SKM-1 treated with dmso at 0.1 percent for 144 hours (cell line): Measurements from ENCODE around the gene CELF2.

Experiments
- DNase-seq: peaks from one replicate; lab custom pipeline; 2025; ENCODE audit not compliant: unreplicated experiment; lab: John Stamatoyannopoulos, UW

The CELF2 gene

GRCh38 chr10:11093771-11094736 lies 76.4 kb downstream of the CELF2 start:
- no peak for DNase-seq

- DNase-seq, result no peak
Measured at GRCh38 chr10:11095374-11095801, 77.7 kb downstream of the CELF2 start.

GRCh38 chr10:11096422-11096821 lies 78.8 kb downstream of the CELF2 start:
- no peak for DNase-seq

DNA sequence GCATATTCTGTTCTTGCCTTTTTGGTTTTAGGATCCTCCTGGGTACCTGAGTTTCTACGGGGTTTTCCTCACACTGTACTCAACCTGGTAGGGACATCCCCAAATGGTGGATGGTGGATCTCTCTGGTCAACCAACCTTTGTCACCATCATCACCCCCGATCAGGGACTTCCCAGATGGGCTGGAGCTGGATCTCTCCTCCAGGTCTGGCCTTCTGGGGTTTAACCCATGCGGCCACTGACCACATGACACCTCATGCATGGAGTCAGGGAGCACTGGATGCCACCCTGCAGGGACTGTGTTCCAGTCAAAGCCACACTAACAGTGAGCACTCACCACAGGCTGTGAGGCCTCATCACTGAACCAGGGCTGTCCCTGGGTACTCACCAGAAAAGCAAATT lies 80.0 kb downstream of the CELF2 start:
- DNase-seq, result no peak

- no peak for DNase-seq
Measured at GRCh38 chr10:11098666-11099065, 81.0 kb downstream of the CELF2 start.

DNA sequence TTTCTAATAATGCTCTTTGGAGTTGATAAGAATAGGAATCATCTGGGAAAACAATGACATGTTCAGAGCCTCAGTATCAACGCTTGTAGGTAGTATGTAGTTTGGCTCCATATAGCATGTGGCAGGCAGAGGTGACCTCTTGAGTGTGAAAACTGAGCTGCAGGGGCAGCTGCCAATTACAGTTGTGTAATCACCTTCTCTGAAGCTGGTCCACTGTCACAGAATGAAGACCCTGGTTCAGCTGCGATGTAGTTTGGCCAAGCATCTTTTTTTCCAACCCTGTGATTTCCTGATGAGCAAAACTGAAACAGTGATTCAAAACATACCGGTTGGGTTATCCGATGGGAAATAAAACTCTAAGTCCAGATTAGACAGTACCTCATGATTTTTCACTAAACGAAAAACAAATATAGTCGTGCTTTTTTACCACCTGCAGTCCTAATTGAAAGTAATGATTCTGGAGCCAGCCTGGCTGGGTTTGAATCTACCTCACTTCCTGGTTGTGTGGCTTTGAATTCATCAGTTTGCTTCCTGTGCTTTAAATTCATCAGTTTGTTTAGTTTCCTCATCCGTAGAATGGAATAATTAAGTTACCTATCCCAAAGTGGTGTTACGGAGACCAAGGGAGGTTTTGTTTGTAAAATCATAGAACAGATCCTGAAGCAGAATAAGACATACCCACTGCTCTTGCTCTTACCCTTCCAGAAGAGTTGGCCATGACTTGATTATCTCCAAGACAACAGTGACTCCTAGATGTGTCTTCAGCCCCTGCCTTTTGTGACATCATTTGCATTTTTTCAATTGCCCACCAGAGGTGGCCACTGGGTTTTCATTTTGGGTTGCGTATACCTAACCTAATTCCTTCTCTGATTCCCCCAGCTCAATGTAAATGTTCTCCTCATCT lies 87.4 kb downstream of the CELF2 start:
- no peak for DNase-seq

- no peak for DNase-seq
Measured at GRCh38 chr10:11105676-11106004, 88.0 kb downstream of the CELF2 start.

DNA sequence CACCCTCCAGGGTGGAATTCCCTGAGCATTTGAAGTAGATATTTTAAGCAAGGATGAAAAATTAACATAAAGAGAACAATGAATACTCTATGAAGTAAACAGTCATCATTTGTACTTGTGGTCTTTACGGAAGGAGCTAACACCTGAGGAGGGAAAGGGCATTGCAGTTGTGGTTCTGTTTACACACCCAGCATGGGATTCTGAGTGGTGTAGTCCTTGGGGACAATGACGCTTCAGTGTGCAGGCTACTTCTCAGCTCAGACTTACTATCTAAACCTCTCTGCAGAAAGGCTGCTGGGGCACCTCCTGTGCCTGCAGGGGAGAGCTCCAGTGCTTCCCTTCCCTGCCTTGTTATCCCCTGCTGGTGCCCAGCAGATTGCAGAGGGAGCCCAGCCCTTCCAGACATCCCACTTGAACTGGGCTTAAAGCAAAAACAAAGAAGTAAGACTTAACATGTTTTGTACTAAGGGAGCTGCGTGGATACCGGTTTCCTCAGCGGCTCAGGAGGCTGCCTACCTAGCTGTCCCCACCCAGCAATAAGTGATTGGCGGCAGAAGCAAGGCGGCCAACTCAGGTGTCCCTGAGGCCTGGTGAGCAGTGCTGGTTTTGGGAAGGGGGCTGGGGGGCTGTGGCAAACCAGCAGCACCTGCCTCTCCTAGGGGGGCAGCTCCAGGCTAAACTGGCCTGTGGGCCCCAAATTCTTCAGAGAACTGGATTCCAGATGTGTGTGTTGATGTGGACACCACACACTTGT lies 89.1 kb downstream of the CELF2 start:
- DNase-seq, result no peak

DNA sequence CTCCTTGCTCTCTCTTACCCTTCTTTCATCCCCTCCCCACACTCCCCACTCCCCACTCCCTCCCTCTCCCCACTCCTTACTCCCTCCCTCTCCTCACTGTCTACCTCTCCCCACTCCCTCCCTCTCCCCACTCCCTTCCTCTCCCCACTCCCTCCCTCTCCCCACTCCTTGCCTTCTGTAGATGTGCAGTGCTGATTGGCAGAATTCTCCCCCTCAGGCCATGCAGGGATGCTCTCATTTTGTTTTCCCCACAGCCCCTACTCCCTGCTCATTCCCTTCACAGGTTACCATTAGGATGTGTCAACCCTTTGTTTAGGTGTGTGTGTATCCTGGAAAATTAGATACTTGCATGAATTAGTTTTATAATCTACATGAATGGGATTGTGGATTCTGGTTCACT lies 90.3 kb downstream of the CELF2 start:
- DNase-seq, result no peak

GRCh38 chr10:11108356-11108755 lies 90.7 kb downstream of the CELF2 start:
- no peak for DNase-seq

GRCh38 chr10:11109590-11109989 lies 91.9 kb downstream of the CELF2 start:
- DNase-seq, result no peak

DNA sequence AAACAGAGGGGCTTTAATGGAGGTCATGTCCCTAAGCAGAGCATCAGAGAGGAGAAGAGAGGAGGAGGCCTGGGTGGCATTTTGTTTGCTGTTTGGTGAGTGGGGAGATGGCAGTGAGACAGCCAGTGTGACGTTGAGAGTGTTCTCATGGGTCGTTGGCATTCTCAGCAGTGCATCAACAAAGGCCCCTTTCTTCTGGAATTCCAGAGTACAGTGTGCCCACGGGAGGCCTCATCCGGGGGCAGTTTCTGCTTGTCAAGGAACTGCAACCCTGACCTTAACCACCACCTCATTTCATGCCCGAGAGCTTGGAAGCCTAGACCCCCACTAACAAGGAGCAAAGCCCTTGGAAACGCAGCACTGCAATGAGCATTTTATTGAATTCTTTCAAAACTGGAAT lies 92.9 kb downstream of the CELF2 start:
- no peak for DNase-seq

GRCh38 chr10:11111490-11111889 lies 93.8 kb downstream of the CELF2 start:
- no peak for DNase-seq

DNA sequence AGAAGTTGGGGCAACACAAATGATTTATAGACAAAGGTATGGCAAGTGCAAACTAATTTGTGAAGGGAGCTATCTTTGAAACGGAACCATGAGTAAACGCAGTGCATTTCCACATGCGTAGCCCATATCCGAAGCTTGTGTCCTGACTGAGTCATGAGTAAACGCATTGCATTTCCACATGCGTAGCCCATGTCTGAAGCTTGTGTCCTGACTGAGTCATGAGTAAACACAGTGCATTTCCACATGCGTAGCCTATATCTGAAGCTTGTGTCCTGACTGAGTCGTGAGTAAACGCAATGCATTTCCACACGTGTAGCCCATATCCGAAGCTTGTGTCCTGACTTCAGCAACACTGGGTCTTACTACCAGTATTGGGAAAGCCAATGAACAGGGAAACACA lies 95.0 kb downstream of the CELF2 start:
- no peak for DNase-seq

DNA sequence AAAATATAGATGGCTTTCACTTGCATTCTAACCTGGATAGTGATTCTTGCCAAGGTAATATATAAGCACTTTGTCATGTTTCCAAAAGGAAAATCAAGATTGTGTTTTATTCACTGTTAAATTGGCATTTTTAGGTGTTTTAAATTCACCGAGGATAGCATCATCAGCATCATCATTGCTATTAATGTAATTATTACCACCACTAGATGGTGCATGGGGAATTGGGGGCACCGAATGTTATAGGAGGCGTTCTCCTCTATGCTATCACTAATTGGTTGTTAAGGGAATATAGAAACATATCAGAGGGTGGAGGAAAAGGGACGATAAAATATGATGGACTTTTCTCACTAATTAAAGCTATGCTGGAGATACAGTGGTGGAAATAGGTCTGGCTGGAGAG lies 95.5 kb downstream of the CELF2 start:
- no peak for DNase-seq

DNA sequence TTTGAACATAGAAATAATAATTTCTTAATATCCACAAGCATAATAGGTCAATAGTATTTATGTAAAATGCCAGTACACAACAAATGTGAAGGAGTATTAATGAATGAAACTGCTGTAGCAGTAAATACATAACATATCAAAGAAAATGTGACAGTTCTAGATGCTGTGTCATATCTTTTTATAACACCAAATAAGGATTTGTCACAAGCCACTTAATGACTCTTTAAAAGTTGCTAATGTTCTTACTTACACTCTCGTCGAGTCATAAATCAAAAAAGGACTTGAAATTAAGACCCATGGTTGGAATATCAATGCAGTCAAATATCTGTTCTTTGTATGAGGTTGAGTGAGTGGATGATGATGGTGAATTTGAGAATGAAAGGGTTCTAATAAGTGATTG lies 96.6 kb downstream of the CELF2 start:
- no peak for DNase-seq

- no peak for DNase-seq
Measured at GRCh38 chr10:11115337-11115736, 97.7 kb downstream of the CELF2 start.

DNA sequence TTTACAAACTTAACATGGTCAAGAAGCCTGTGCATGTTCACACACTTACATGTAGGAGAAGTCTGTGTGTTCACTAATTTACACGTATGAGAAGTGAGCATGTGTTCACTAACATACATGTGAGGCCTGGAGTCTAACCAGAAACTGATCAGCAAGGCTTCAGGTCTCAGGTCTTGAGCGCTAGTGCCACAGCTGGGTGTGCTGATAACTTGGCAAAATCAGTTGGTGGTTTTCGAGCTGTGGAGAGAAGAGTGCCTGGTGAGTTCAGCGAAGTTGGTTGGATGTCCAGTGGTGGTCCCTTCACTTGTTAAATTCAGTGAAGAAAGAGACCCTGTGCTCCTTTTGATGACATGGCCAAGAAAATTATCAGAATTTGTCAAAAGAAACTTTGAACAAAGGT lies 98.7 kb downstream of the CELF2 start:
- no peak for DNase-seq

DNA sequence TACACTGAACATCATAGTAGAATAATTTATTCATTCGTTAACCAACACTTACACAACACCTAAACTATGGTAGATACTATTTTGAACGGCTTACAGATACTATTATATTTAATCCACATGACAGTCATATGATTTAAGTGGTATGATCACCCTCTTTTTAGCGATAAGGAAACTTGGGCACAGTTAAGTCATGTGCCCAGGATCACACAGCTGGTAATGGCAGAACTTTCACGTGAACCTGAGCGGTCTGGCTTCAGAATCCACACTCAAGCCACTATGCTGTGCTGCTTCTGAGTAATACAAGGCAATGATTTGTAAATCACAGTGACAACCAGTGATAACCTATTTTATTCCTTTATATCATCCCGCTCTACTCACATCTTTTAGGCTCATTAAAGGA lies 99.1 kb downstream of the CELF2 start:
- DNase-seq, result no peak

GRCh38 chr10:11118686-11119085 lies 101.0 kb downstream of the CELF2 start:
- DNase-seq, result peak; percentile 7

DNA sequence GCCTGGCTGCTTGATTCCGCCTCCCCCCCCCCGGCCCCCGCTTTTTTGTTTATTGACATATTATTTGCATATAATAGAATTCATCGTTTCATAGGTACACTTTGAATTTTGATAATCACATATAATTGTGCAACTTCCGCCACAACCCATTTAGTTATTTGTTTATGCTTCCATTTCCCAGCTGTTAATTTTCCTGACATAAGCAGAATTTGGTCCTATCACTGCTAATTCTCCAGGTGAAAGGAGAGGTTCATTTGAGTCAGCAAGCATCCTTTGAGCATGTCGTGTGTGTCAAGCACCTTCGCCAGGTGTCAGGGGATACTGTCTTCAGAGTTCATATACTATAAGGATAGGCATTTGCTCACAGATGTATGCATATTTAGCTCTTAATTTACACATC lies 102.2 kb downstream of the CELF2 start:
- DNase-seq, result no peak
